ENCODE data around the gene ABAT.
A peak's percentile ranks its signal among the peaks of the same experiment; 100 is the strongest.
"Not testable (repeated sequence)": the region's sequence is repeated elsewhere in the genome, so short reads cannot be mapped to it uniquely, and the experiment has no call there.

The ABAT gene

GRCh38 chr16:8763899-8764298 lies 89.5 kb downstream of the ABAT start:
- DNase-seq (ENCODE audit: low read depth, low spot score): no peak
- no peak overlapping the region for H3K4me3 ChIP-seq (ENCODE audit: low read length)

- DNase-seq (ENCODE audit: low read depth, low spot score): no peak
Observed at GRCh38 chr16:8764525-8765250, 90.3 kb downstream of the ABAT start.

DNA sequence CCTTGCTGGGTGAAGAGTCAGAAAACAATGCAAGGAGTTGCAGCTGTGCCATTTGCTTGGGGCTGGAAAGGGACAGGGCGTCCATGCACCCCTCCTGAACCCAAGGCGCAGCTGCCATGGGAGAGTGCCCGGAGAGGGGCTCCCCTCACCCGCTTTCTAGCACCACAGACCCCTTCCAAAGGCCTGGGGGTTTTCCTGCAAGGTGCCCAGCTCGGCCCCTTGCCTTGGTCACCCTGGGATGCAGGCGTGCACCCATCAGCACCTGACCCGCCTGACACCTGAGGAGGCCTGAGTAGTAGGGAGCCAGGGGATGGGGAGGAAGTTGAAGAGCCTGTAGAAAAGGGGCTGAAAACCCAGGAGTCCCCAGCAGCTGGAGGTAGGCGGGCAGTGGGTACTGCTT lies 92.8 kb downstream of the ABAT start:
- DNase-seq (ENCODE audit: low read depth, low spot score): no peak
- no peak overlapping the region for H3K4me3 ChIP-seq (ENCODE audit: low read length)

More at GRCh38 chr16:8764525-8765250, 90.3 kb downstream of the ABAT start:
- no peak overlapping the region for H3K4me3 ChIP-seq (ENCODE audit: low read length)

- no peak for DNase-seq (ENCODE audit: low read depth, low spot score)
- H3K4me3 ChIP-seq (ENCODE audit: low read length): no peak overlapping the region
Observed at GRCh38 chr16:8768283-8768682, 93.9 kb downstream of the ABAT start.

DNA sequence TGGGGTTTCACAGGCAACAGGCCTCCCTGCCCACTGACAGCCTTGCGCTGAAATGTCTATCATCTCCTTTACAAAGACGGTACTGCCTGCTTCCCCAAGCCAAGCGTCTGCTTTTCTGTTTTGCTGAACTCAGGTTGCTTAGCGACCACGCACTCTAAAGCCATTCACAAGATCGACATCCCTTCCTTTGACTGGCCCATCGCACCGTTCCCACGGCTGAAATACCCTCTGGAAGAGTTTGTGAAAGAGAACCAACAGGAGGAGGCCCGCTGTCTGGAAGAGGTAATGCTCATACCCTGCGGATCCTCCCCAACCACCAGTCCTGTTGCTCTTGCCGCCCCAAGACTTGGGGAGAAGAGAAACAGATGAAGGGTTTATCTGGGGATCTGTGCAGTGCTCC lies 94.3 kb downstream of the ABAT start:
- no peak overlapping the region for H3K4me3 ChIP-seq (ENCODE audit: low read length)
- no peak for DNase-seq (ENCODE audit: low read depth, low spot score)

GRCh38 chr16:8773537-8773936 lies 99.1 kb downstream of the ABAT start:
- no peak for DNase-seq (ENCODE audit: low read depth, low spot score)
- no peak overlapping the region for H3K4me3 ChIP-seq (ENCODE audit: low read length)

GRCh38 chr16:8774208-8774607 lies 99.8 kb downstream of the ABAT start:
- H3K4me3 ChIP-seq (ENCODE audit: low read length): no peak overlapping the region
- DNase-seq (ENCODE audit: low read depth, low spot score): no peak

GRCh38 chr16:8775359-8775758 lies 100.9 kb downstream of the ABAT start:
- no peak overlapping the region for H3K4me3 ChIP-seq (ENCODE audit: low read length)
- no peak for DNase-seq (ENCODE audit: low read depth, low spot score)

DNA sequence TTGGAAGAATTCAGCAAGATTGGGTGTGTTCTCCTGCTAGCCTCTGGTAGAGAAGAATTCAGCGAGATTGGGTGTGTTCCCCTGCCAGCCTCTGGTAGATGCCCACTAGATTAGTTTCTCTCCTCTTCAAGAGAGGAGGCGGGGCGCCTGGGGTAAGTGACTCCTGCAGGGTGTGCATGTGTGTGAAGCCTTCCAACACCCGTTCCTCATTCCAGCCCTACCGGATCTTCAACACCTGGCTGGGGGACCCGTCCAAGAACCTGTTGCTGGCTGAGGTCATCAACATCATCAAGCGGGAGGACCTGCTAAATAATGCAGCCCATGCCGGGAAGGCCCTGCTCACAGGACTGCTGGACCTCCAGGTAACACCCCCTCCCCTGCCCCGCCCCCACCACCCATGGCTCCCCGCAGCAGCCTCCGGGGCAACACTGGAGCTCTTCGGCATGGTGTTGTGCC lies 101.7 kb downstream of the ABAT start:
- DNase-seq (ENCODE audit: low read depth, low spot score): no peak
- no peak overlapping the region for H3K4me3 ChIP-seq (ENCODE audit: low read length)

DNA sequence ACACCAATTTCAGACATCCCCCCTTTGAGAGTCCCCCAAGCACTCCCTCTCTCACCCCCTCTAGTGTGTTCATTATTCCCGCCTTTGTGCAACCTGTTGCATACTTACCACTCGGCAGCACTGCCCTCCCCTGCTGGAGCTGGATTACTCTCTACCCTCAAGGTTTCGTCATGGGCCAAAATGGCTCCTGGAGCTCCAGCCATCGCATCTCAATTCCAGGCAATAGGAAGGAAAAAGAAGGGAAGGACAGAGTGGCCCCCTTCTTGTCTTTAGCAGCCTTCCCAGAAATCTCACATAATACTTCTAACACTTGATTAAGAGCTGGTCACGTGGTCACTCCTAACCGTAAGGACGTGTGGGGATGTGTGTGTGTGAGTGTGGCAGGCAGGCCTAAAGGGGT lies 102.8 kb downstream of the ABAT start:
- H3K4me3 ChIP-seq (ENCODE audit: low read length): no peak overlapping the region
- no peak for DNase-seq (ENCODE audit: low read depth, low spot score)

GRCh38 chr16:8781797-8782196 lies 107.4 kb downstream of the ABAT start:
- H3K4me3 ChIP-seq (ENCODE audit: low read length): no peak overlapping the region
- DNase-seq (ENCODE audit: low read depth, low spot score): no peak

- no peak for DNase-seq (ENCODE audit: low read depth, low spot score)
- H3K4me3 ChIP-seq (ENCODE audit: low read length): no peak overlapping the region
Observed at GRCh38 chr16:8782673-8783072, 108.3 kb downstream of the ABAT start.

- H3K4me3 ChIP-seq (ENCODE audit: low read length): no peak overlapping the region
- DNase-seq (ENCODE audit: low read depth, low spot score): no peak
Observed at GRCh38 chr16:8785408-8785807, 111.0 kb downstream of the ABAT start.

- not testable (repeated sequence) for DNase-seq (ENCODE audit: low read depth, low spot score)
Observed at GRCh38 chr16:8786316-8786715, 111.9 kb downstream of the ABAT start.

GRCh38 chr16:8788578-8789172 lies 114.3 kb downstream of the ABAT start:
- no peak for DNase-seq (ENCODE audit: low read depth, low spot score)
- no peak overlapping the region for H3K4me3 ChIP-seq (ENCODE audit: low read length)

More at GRCh38 chr16:8786316-8786715, 111.9 kb downstream of the ABAT start:
- not testable (repeated sequence) for H3K4me3 ChIP-seq (ENCODE audit: low read length)

DNA sequence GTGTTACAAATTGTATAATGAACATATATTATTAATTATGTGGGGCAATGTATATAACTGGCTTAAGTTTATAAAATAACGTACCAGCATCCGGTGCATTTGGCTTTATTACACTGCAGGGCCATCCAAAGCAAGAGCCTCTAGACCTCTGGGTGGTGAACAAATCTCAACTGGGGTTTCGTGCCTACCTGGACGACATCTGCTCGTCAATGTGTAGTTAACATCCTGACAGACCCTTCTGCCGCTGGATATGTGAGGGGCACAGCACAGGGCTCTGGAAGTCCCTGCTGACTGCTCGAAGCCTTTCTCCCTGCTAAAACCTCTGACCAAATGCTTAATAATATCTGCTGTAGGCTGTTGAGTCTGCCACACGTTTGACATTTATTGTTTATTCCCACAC lies 120.7 kb downstream of the ABAT start:
- DNase-seq (ENCODE audit: low read depth, low spot score): no peak
- no peak overlapping the region for H3K4me3 ChIP-seq (ENCODE audit: low read length)

GRCh38 chr16:8795818-8796217 lies 121.4 kb downstream of the ABAT start:
- peak overlapping the region; percentile 96 for H3K4me3 ChIP-seq (ENCODE audit: low read length)
- DNase-seq (ENCODE audit: low read depth, low spot score): no peak

DNA sequence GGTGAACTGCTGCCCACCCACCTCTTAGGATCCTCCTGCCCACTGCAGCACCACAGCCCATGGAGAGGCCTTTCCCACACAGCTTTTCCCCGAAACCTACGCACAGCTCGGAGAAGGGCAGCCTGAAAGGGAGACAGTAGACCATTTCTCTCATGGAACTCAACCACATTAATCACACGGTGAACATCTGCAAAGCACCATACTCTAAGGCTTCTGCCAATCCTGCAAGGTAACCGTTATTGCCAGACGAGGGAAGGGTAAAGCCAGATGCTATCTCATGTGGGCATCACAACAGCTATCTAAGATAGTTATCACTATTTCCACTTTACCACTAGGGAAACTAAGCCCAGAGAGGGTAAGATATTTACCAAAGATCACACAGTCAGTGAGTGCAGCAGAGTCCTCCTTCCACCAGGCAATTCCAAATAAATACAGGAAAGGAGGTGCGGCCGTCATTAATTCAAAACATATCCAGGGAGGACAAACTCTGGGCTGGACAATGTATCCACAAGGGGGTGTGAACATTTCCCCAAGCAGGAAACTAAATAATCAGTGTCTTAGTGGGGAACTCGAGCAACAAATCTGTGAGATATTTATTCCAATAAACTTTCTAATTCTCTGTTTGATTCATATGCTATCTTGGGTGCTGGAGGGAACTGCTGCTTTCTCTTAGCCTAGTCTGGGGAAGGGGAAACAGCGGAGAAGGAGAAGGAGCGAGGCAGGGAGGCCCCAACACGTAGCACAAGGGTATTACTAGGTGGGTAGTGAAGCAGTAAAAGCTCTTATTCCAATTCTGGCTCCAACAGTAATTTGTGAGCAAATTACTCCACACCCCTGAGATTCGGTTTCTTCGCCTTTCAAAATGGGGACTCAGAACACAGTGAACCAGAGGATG lies 122.3 kb downstream of the ABAT start:
- H3K4me3 ChIP-seq (ENCODE audit: low read length): peak overlapping the region; percentile 96
- peak; percentile 85 for DNase-seq (ENCODE audit: low read depth, low spot score)

GRCh38 chr16:8797364-8798173 lies 123.2 kb downstream of the ABAT start, which contains the start of the genes PMM2 and TMEM186:
PMM2 (plus strand) TSS chr16:8797839; CDS start chr16:8797883, 44 bp downstream.
TMEM186 (minus strand) TSS chr16:8797639; CDS start chr16:8797614, 25 bp downstream.
- peak; percentile 97 for DNase-seq (ENCODE audit: low read depth, low spot score)
- peak within 1 kb of the TSS; percentile 96 for H3K4me3 ChIP-seq (ENCODE audit: low read length)
